Vagina (tissue), 2 donors: ENCODE results near the gene GPR50. TPM values are rescaled to one million over a fixed set of nuclear protein-coding genes. Genes with fewer than 3 reads are reported as not detected.

Experiments used
- DNase-seq, 2 donors: peaks; one replicate each; pipeline ENCODE4 v3.0.0-alpha.2; 2017; ENCODE audit errors: extremely low spot score in 2 of 2
- H3K27ac ChIP-seq: fragments of 200-600 bp; sonication (generic); one replicate; pipeline ENCODE4 v1.5.1; 2019
- H3K27me3 ChIP-seq: fragments of 200-600 bp; sonication (generic); one replicate; pipeline ENCODE4 v1.5.1; 2019
- H3K36me3 ChIP-seq, 2 donors: fragments of 200-600 bp; sonication (generic); one replicate each; pipeline ENCODE4 v1.5.1; 2017 to 2019
- H3K4me1 ChIP-seq: fragments of 200-600 bp; sonication (generic); one replicate; pipeline ENCODE4 v1.5.1; 2019
- H3K4me3 ChIP-seq, 2 donors: fragments of 200-600 bp; sonication (generic); 1 replicate in 1 of 2; 2 replicates in 1 of 2; pipeline ENCODE4 v1.5.1; 2016 to 2019
- H3K9me3 ChIP-seq: fragments of 200-600 bp; sonication (generic); one replicate; pipeline ENCODE4 v1.5.1; 2019
- CTCF ChIP-seq, 3 experiments: fragments of 450-650 bp in 2 of 3; fragments of 200-600 bp in 1 of 3; sonication (generic) in 1 of 3; IDR thresholded peaks; one replicate each; pipeline ENCODE4 v1.5.1; 2017 to 2019; ENCODE audit warnings: antibody characterized with exemption in 3 of 3, mild to moderate bottlenecking in 2 of 3, moderate library complexity in 2 of 3
- POLR2A ChIP-seq, 2 donors: fragments of 450-650 bp; IDR thresholded peaks; one replicate each; pipeline ENCODE4 v1.6.1; 2017; ENCODE audit warnings: antibody characterized with exemption in 2 of 2, mild to moderate bottlenecking in 2 of 2, moderate library complexity in 2 of 2
- POLR2AphosphoS5 ChIP-seq, 2 donors: sonication (generic); formaldehyde crosslinking; IDR thresholded peaks; one replicate each; pipeline ENCODE4 v1.9.0; 2017; ENCODE audit warnings: antibody characterized with exemption in 2 of 2, mild to moderate bottlenecking in 2 of 2, low read depth in 1 of 2; ENCODE audit not compliant: insufficient read depth in 1 of 2
- intact Hi-C: fragments of 100-400 bp; cut with DNase I; formaldehyde crosslinking; loops from one replicate; pipeline ENCODE4 v1.15.1; 2023
- microRNA-seq: library from miRNA; unstranded; fragments of <30 nt; microRNA quantifications from one replicate; pipeline ENCODE4, GENCODE V29; 2017; ENCODE audit warnings: borderline number of aligned reads, borderline replicate concordance
- small RNA-seq: library from RNA; depleted of rRNA; stranded (forward); fragments of <200 nt; gene quantifications from one replicate; pipeline ENCODE3, GENCODE V24; 2016
- total RNA-seq: library from RNA; depleted of rRNA; stranded (reverse); fragments of >200 nt; gene quantifications from one replicate; pipeline ENCODE4 v1.2.3, GENCODE V29; 2016

GPR50 gene
- total RNA-seq, 1 donor from 2014 or later, result not detected

GRCh38 chrX:151225843-151226242, 49.5 kb downstream of the GPR50 start:
- H3K4me3 ChIP-seq, result no peak overlapping the region
- no peak for DNase-seq
- H3K4me1 ChIP-seq, result no peaks in the 10 kb centered on the region
- H3K27me3 ChIP-seq, result no peaks in the 10 kb centered on the region
- no peak overlapping the region for H3K27ac ChIP-seq
- H3K9me3 ChIP-seq, result no peaks in the 10 kb centered on the region
- H3K36me3 ChIP-seq, result no peaks in the 10 kb centered on the region
- intact Hi-C loops, result no loop called here
- no peak for TF ChIP-seq POLR2AphosphoS5 (IDR thresholded peaks at IDR 0.05; ENCODE audit: insufficient read depth in 1 of 2, low read depth in 1 of 2)
- no peak for TF ChIP-seq CTCF (IDR thresholded peaks at IDR 0.05)
- TF ChIP-seq POLR2A (IDR thresholded peaks at IDR 0.05), result no peak

GRCh38 chrX:151226941-151227340, 50.6 kb downstream of the GPR50 start:
- intact Hi-C loops, result no loop called here
- Histone ChIP-seq H3K4me3 (no peak overlapping the region), H3K27me3 (no peaks in the 10 kb centered on the region), H3K27ac (no peak overlapping the region), H3K36me3 (no peaks in the 10 kb centered on the region), H3K4me1 (no peaks in the 10 kb centered on the region), H3K9me3 (no peaks in the 10 kb centered on the region)
- no peak for DNase-seq
- TF ChIP-seq CTCF (IDR thresholded peaks at IDR 0.05) (no peak), POLR2A (IDR thresholded peaks at IDR 0.05) (no peak), POLR2AphosphoS5 (IDR thresholded peaks at IDR 0.05; ENCODE audit: insufficient read depth in 1 of 2, low read depth in 1 of 2) (no peak)

GRCh38 chrX:151227627-151228026, 51.2 kb downstream of the GPR50 start:
- Histone ChIP-seq H3K36me3 (no peaks in the 10 kb centered on the region), H3K27ac (no peak overlapping the region), H3K27me3 (no peaks in the 10 kb centered on the region), H3K9me3 (no peaks in the 10 kb centered on the region), H3K4me3 (no peak overlapping the region), H3K4me1 (no peaks in the 10 kb centered on the region)
- DNase-seq, result no peak
- TF ChIP-seq POLR2AphosphoS5 (IDR thresholded peaks at IDR 0.05; ENCODE audit: insufficient read depth in 1 of 2, low read depth in 1 of 2) (no peak), POLR2A (IDR thresholded peaks at IDR 0.05) (no peak), CTCF (IDR thresholded peaks at IDR 0.05) (no peak)
- intact Hi-C loops, result no loop called here

GRCh38 chrX:151228935-151229334, 52.6 kb downstream of the GPR50 start:
- DNase-seq, result no peak
- H3K27ac ChIP-seq, result no peak overlapping the region
- H3K4me3 ChIP-seq, result no peak overlapping the region
- no peaks in the 10 kb centered on the region for H3K4me1 ChIP-seq
- no peaks in the 10 kb centered on the region for H3K36me3 ChIP-seq
- no peaks in the 10 kb centered on the region for H3K9me3 ChIP-seq
- TF ChIP-seq CTCF (IDR thresholded peaks at IDR 0.05) (no peak), POLR2AphosphoS5 (IDR thresholded peaks at IDR 0.05; ENCODE audit: insufficient read depth in 1 of 2, low read depth in 1 of 2) (no peak), POLR2A (IDR thresholded peaks at IDR 0.05) (no peak)
- H3K27me3 ChIP-seq, result no peaks in the 10 kb centered on the region
- intact Hi-C loops, result no loop called here

Small RNA genes lying within 50 kb of the gene (microRNA-seq; reads per million reads assigned to microRNA genes)
- gene MIR4330, result not detected

Small RNA genes lying within 50 kb of the gene (small RNA-seq; reads per million reads assigned to genes)
- gene MIR4330, result not detected

Other genes with a start within 250 kb of the GPR50 start
- gene HMGB3, start 193.2 kb upstream of the GPR50 start, total RNA-seq, result 1.7 TPM
- 21.6 TPM for gene VMA21, start 220.6 kb downstream of the GPR50 start, total RNA-seq